Measurements from ENCODE around the gene STK32A.
A peak's percentile ranks its signal among the peaks of the same experiment; 100 is the strongest.

The STK32A gene

GRCh38 chr5:147309621-147310020, 74.8 kb downstream of the STK32A start:
- H3K4me3 ChIP-seq (ENCODE audit: low read depth, low read length): no peak overlapping the region
- DNase-seq (ENCODE audit: low read depth, low spot score): no peak
- in situ Hi-C loops (cut with HindIII; ENCODE audit: low sequenced_read_pairs): no loop called here
- TF ChIP-seq CTCF (IDR thresholded peaks at IDR 0.05; ENCODE audit: low read depth, low read length): no peak

- DNase-seq (ENCODE audit: low read depth, low spot score): peak; percentile 81
- TF ChIP-seq CTCF (IDR thresholded peaks at IDR 0.05; ENCODE audit: low read depth, low read length): no peak
- in situ Hi-C loops (cut with HindIII; ENCODE audit: low sequenced_read_pairs): no loop called here
- no peak overlapping the region for H3K4me3 ChIP-seq (ENCODE audit: low read depth, low read length)
Measured at GRCh38 chr5:147310059-147310704, 75.4 kb downstream of the STK32A start.

- no peak overlapping the region for H3K4me3 ChIP-seq (ENCODE audit: low read depth, low read length)
- no peak for TF ChIP-seq CTCF (IDR thresholded peaks at IDR 0.05; ENCODE audit: low read depth, low read length)
- DNase-seq (ENCODE audit: low read depth, low spot score): no peak
- in situ Hi-C loops (cut with HindIII; ENCODE audit: low sequenced_read_pairs): no loop called here
Measured at GRCh38 chr5:147317978-147318684, 83.3 kb downstream of the STK32A start.

DNA sequence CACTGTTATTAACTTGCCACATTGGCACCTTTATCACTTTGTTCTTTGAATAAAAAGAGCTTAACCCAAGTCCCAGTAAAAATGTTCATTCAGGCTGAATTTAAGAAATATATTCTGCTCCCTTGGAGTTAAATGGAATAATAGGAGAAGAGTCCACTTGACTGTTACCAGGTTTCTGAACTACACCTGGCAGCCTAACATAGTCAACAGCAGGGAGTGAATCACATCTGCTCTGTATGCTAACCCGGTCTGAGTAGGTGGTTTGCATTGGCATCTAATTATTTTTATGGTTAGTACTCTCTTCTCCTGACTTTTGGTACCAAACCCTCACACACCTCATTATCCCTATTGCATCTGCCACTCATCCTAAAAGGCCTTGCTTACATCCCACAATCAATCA, 86.7 kb downstream of the STK32A start:
- no peak overlapping the region for H3K4me3 ChIP-seq (ENCODE audit: low read depth, low read length)
- TF ChIP-seq CTCF (IDR thresholded peaks at IDR 0.05; ENCODE audit: low read depth, low read length): no peak
- in situ Hi-C loops (cut with HindIII; ENCODE audit: low sequenced_read_pairs): no loop called here
- DNase-seq (ENCODE audit: low read depth, low spot score): no peak

- DNase-seq (ENCODE audit: low read depth, low spot score): no peak
- TF ChIP-seq CTCF (IDR thresholded peaks at IDR 0.05; ENCODE audit: low read depth, low read length): no peak
- in situ Hi-C loops (cut with HindIII; ENCODE audit: low sequenced_read_pairs): no loop called here
- no peak overlapping the region for H3K4me3 ChIP-seq (ENCODE audit: low read depth, low read length)
Measured at GRCh38 chr5:147327421-147327820, 92.6 kb downstream of the STK32A start.

DNA sequence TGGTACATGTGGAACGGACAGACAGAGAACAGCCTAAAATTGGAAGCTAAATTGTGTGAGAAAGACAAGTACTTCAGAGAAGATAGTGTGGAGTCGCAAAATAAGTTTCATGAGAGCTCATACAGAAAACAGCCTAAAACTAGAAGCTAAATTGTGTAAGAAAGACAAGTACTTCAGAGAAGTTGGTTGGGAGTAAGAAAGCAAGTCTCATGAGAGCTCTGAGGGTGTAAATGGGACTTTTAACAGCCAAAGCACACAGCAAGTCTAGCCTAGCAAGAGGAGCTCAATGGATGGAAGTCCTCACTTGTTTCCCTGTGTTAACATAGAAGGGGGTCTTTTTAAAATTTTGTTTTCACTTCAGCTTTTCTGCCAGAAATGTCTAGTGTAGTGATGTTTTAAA, 93.1 kb downstream of the STK32A start:
- DNase-seq (ENCODE audit: low read depth, low spot score): no peak
- in situ Hi-C loops (cut with HindIII; ENCODE audit: low sequenced_read_pairs): no loop called here
- no peak overlapping the region for H3K4me3 ChIP-seq (ENCODE audit: low read depth, low read length)
- no peak for TF ChIP-seq CTCF (IDR thresholded peaks at IDR 0.05; ENCODE audit: low read depth, low read length)

All from astrocyte of the spinal cord (primary cell).